NB4 (cell line): ENCODE results near the gene MAGEA9.
"Not testable (repeated sequence)": the region's sequence is repeated elsewhere in the genome, so short reads cannot be mapped to it uniquely, and the experiment has no call there.

Experiments used
- DNase-seq: peaks from one replicate; pipeline ENCODE4 v3.0.0; 2010; ENCODE audit warnings: low read depth
- H3K4me3 ChIP-seq: one replicate; pipeline ENCODE4 v1.5.1; 2011; ENCODE audit warnings: mild to moderate bottlenecking, low read depth, low read length, moderate library complexity
- MYC ChIP-seq: IDR thresholded peaks from 2 replicates; pipeline ENCODE4 v1.6.1; 2011; ENCODE audit warnings: low read depth, low read length
- POLR2A ChIP-seq: IDR thresholded peaks from 2 replicates; pipeline ENCODE4 v1.6.1; 2011; ENCODE audit warnings: mild to moderate bottlenecking; ENCODE audit not compliant: insufficient read length; ENCODE audit errors: extremely low read depth
- TF ChIP-seq, protein P1 (sequence below): IDR thresholded peaks from 2 replicates; pipeline ENCODE4 v1.6.1; 2011; ENCODE audit warnings: low read depth, low read length
- TF ChIP-seq, protein P2 (sequence below): IDR thresholded peaks from one replicate; pipeline ENCODE4 v1.5.1; 2012; ENCODE audit warnings: low read depth, low read length

The MAGEA9 gene, protein sequence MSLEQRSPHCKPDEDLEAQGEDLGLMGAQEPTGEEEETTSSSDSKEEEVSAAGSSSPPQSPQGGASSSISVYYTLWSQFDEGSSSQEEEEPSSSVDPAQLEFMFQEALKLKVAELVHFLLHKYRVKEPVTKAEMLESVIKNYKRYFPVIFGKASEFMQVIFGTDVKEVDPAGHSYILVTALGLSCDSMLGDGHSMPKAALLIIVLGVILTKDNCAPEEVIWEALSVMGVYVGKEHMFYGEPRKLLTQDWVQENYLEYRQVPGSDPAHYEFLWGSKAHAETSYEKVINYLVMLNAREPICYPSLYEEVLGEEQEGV

GRCh38 chrX:149781727-149782126 is at the start of gene MAGEA9:
MAGEA9 (plus strand) TSS chrX:149781930; CDS start chrX:149786211, 4,281 bp downstream.
- H3K4me3 ChIP-seq, DNase-seq: not testable (repeated sequence)

GRCh38 chrX:149742269-149742668 is 39.5 kb upstream of the MAGEA9 start:
- not testable (repeated sequence) for H3K4me3 ChIP-seq, DNase-seq

- not testable (repeated sequence) for H3K4me3 ChIP-seq, DNase-seq
Observed at GRCh38 chrX:149746390-149747007, 35.2 kb upstream of the MAGEA9 start.

- H3K4me3 ChIP-seq: no peak overlapping the region
- no peak for DNase-seq
- no peak for TF ChIP-seq MYC
- TF ChIP-seq, protein P1, sequence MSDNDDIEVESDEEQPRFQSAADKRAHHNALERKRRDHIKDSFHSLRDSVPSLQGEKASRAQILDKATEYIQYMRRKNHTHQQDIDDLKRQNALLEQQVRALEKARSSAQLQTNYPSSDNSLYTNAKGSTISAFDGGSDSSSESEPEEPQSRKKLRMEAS: no peak
- TF ChIP-seq, protein P2, sequence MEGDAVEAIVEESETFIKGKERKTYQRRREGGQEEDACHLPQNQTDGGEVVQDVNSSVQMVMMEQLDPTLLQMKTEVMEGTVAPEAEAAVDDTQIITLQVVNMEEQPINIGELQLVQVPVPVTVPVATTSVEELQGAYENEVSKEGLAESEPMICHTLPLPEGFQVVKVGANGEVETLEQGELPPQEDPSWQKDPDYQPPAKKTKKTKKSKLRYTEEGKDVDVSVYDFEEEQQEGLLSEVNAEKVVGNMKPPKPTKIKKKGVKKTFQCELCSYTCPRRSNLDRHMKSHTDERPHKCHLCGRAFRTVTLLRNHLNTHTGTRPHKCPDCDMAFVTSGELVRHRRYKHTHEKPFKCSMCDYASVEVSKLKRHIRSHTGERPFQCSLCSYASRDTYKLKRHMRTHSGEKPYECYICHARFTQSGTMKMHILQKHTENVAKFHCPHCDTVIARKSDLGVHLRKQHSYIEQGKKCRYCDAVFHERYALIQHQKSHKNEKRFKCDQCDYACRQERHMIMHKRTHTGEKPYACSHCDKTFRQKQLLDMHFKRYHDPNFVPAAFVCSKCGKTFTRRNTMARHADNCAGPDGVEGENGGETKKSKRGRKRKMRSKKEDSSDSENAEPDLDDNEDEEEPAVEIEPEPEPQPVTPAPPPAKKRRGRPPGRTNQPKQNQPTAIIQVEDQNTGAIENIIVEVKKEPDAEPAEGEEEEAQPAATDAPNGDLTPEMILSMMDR: no peak
- no peak for TF ChIP-seq POLR2A
Observed at GRCh38 chrX:149757206-149758067, 24.3 kb upstream of the MAGEA9 start.

DNA sequence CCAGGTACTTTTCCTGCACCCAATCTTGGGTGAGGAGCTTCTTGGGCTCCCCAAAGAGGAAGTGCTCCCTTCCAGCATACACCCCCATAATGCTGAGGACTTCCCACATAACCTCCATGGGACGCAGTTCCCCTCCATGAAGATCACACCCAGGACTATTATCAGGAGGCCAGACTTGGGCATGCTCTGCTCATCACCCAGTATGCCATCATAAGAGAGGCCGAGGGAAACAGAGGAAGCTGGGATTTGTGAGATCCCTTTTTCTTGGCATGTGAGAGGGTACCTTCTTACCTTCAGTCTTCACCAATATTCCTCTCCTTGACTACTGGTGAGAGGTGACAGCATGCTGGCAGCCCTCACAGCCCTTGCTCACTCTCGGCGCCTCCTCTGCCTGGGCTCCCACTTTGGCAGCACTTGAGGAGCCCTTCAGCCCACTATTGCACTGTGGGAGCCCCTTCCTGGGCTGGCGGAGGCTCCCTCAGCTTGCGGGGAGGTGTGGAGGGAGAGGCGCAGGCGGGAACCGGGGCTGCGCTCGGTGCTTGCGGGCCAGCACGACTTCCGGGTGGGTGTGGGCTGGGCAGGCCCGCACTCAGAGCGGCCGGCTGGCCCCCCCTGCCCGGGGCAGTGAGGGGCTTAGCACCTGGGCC is 23.5 kb upstream of the MAGEA9 start:
- no peak for DNase-seq
- TF ChIP-seq MYC: no peak
- TF ChIP-seq POLR2A: no peak
- TF ChIP-seq, protein P1: no peak
- TF ChIP-seq, protein P2: no peak
- H3K4me3 ChIP-seq: no peak overlapping the region

DNA sequence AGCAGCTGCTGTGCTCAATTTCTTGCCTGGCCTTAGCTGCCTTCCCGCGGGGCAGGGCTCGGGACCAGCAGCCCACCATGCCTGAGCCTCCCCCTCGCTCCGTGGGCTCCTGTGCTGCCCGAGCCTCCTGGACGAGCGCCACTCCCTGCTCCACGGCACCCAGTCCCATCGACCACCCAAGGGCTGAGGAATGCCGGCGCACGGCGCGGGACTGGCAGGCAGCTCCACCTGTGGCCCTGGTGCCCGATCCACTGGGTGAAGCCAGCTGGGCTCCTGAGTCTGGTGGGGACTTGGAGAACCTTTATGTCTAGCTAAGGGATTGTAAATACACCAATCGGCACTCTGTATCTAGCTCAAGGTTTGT is 23.0 kb upstream of the MAGEA9 start:
- DNase-seq, H3K4me3 ChIP-seq: not testable (repeated sequence)

DNA sequence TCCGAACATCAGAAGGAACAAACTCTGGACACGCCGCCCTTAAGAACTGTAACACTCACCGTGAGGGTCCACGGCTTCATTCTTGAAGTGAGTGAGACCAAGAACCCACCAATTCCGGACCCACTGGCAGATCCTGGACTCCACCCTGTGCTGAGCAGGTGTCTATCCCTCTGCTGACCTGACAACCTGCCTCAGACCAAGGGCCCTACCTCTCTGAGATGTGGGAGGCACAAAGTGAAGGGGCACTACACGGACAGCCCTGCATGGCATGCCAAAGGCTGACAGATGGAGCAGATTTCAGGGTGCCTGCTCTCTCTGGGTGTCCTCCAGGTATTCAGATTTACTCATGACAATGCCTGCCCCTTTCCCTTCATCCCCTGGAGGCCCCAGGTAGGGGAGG is 21.9 kb upstream of the MAGEA9 start:
- TF ChIP-seq MYC: no peak
- no peak for TF ChIP-seq POLR2A
- TF ChIP-seq, protein P2: no peak
- TF ChIP-seq, protein P1: no peak
- DNase-seq: no peak
- H3K4me3 ChIP-seq: no peak overlapping the region

DNA sequence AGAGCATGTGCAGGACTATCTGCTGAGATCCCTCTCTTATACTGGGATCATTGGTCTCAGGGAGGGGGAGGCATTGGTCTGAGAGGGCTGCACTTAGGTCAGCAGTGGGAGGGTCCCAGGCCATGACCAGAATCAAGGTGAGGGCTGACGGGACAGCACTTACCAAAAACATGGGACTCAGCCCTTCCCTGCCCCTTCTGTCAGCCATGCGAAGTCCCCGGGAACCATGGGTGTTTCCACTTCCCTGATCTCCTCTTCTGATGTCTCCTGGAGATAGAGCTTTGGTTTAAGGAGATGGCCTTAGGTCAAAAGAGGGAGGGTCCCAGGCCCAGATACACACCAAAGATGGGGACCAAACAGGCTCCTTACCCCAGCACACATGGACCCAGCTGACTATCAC is 20.8 kb upstream of the MAGEA9 start:
- H3K4me3 ChIP-seq: no peak overlapping the region
- DNase-seq: no peak
- TF ChIP-seq, protein P1: no peak
- TF ChIP-seq, protein P2: no peak
- TF ChIP-seq MYC (no peak), POLR2A (no peak)

DNA sequence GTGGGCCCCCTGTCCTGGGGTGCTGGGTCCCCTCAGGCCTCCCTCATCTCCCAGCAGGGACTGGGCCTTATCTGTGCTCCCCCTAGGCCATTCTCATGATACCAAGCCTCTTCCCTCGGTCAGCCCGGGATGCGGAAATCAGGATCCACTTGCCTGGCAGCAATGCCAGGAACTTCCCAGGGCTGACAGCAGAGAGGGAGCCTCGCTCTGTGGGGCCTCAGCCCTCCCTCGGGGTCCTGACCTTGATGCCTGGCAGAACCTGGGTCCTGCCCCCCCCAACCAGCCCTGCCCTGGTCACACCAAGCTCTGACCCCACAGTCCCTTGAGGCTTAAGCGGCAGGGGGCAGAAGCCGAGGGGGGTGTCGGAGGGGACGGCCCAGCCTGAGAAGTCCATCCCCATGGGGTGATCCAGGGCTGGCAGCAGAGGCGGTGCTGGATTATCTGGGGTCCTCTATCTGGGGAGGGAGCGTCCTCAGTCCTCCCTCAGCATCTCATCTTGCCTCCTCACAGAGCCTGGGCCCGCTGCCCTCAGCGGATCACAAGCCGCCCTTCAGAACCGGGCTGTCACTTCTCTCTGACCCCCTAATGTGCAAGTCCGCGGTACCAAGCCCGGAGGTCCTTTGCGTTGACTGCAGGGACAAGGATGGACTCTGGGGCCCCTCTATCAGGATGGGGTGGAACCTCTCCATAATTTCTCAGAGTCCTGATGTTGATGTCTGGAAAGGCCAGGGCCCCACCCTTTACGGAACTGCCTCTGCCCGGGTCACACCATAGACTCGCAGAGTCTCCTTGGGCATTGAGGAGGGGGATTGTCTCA is 19.7 kb upstream of the MAGEA9 start:
- H3K4me3 ChIP-seq, DNase-seq: not testable (repeated sequence)
